Measurements from ENCODE around the gene KRT4.
"Not testable (repeated sequence)": the region's sequence is repeated elsewhere in the genome, so short reads cannot be mapped to it uniquely, and the experiment has no call there.

KRT4 gene

DNA sequence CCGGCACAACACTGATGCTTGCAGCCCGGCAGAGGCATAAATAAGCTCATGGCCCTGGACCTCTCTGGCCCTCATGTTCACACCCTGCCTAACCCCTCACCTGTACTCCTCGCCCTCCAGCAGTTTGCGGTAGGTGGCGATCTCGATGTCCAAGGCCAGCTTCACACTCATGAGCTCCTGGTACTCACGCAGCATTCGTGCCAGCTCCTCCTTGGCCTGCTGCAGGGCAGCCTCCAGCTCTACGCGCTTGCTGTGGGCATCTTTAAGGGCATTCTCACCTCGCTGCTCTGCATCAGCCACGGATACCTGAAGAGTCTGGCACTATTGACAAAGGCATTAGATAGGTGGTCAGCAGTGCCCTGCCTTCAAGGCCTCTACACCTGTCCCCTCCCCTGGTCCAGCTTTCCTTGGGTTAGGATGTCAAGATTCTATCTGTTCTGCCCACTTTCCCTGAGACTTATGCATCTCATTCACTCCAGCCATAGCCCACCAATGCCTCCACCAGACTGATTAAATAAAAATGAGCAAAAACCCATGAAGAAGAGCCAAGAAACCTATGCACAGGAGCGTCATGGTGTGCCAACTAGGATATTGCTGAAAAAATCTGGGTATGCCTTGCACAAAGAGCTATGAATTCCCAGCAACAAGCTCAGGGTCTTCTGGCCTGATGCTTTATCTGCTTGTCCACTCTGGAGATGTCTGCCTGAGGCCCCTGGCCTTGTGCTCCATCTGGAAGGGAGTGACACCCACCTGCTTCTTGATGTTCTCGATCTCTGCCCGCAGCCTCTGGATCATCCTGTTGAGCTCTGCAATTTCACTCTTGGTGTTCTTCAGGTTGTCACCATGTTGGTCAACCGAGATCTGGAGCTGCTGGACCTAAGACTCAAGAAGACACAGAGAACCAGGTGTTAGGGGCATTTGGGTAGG lies 6.1 kb downstream of the KRT4 start:
- DNase-seq: no peak

DNA sequence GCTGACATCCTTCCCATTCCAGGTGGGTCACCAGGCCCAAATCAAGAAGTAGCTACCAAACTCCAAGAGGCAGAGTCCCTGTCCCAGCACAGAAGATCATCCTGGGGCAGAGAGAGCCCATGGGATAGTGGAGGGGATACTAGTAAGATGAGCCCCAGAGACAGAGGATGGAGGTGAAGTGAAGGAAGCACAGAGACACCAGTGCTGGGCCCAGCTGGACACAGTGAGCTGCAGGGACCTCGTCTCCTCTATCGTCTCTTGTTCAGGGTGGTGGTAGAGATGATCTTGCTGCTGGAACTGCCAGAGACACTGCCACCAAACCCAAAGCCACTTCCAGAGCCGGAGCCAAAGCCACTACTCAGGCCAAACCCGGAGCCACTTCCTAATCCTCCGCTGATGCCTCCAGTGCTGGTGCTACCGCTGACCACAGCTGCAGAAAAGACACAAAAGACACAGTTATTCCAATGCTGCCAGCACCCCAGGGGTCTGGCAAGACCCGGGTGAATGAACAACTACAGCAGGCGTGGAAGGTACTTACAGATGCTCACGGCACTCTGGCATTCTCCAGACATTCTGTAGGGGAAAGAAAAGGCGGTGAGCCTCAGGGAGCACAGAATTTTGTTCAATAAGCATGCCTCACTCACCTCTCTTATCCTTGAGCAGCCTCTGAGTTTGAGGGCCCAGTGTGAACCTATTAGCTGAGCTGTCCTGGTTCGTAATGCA lies 6.9 kb downstream of the KRT4 start:
- DNase-seq: no peak

- no peak for DNase-seq
Observed at GRCh38 chr12:52806169-52806811, 7.6 kb downstream of the KRT4 start.

DNA sequence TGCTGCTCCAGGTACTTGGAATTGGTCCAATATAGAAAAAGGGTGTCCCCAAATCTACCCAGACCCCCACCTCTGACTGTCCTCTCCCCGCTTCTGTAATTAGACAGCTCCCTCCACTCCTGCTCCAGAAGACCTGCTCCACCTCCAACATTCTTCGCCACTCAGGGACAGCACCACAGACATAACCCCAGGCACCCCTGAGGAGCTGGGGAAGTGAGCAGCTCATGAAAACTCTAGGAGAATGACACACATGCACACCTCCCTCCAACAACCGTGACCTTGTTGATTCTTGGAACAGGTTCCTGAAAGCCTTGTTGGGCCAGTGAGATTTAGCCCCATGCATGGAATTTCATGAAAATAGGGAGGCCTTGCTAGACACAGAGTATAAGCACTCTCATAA lies 8.2 kb downstream of the KRT4 start:
- DNase-seq: no peak

DNA sequence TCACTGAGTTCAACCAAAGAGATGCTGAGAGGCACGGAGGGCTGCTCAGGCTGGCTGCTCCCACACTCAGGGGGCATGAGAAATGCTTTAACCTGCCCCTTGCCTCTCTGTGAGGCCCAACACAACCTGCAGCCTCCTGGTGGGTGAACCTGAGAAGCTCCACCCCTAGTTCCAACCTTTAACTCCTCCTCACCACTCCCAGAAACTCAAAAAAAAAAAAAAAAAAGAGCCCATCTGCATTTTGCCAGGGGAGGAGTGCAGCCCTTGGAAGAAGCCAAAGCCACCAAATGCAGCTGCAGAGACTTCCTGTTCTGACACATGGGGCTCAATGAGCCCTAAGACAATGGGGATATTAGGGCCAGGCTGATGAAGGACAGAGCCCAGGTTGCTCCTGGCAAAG lies 8.9 kb downstream of the KRT4 start:
- no peak for DNase-seq

DNA sequence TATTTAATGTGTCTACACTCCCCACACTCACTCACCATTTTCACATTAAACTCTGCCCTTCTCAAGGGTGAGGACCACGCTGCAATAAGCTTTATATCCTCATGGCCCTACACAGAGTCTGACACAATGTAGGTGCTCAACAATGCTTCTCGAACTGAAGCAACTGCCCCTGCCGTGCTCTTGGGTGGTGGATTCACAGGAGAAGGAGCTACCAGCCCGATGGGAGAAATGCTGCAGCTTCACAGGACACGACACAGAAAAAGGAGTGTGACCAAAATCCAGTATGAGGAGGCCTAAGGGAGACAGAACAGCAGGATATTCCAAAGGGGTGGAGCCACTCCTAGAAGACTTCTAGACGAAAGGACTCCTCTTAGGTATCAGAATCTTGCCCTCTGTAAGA lies 11.5 kb downstream of the KRT4 start:
- DNase-seq: no peak

DNA sequence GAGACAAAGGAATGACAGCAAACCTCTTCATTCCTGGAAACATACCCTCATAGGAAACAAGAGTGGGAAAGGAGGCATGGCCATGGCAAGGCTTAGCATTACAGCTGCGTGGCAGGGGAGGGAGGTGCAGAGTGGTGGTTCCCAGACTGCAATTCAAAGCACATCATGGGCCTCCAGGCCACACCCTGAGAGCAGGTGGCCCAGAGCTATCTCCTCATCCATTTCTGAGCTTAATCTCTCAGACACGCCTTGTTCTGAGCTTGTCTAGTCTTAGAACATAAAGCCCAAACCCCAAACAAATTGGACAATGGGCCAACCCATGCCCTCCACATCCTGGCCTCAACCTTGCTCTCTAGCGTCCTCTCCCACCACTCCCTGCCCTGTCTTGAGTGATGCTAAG lies 12.1 kb downstream of the KRT4 start:
- no peak for DNase-seq

DNA sequence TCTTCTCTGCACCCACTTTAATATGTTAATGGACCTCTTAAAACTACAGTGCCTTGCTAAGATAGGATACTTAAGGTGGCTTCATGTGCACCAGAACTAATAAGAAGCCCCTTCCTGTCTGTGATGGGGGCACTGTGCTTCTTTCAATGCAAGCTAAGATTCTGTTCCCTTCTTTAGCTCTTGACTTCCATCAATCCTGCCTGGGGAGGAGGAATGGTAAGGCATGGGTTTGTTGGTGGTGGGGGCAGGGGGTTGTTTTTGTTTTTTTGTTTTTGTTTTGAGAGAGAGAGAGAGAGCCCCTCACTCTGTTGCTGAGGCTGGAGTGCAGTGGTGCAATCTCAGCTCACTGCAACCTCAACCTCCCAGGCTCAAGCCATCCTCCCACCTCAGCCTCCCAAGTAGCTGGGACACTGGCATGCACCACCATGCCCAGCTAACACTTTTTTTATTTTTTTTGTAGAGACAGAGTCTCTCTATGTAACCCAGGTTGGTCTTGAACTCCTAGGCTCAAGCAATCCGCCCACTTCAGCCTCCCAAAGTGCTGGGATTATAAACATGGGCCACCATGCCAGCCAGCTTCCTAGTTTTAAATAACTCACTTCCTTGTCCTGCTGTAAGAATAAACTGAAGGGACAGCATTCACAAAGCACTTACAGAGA lies 13.5 kb downstream of the KRT4 start:
- DNase-seq: no peak

- DNase-seq: no peak
Observed at GRCh38 chr12:52799505-52800211, 14.3 kb downstream of the KRT4 start.

- DNase-seq: no peak
Observed at GRCh38 chr12:52798671-52799504, 15.0 kb downstream of the KRT4 start.

DNA sequence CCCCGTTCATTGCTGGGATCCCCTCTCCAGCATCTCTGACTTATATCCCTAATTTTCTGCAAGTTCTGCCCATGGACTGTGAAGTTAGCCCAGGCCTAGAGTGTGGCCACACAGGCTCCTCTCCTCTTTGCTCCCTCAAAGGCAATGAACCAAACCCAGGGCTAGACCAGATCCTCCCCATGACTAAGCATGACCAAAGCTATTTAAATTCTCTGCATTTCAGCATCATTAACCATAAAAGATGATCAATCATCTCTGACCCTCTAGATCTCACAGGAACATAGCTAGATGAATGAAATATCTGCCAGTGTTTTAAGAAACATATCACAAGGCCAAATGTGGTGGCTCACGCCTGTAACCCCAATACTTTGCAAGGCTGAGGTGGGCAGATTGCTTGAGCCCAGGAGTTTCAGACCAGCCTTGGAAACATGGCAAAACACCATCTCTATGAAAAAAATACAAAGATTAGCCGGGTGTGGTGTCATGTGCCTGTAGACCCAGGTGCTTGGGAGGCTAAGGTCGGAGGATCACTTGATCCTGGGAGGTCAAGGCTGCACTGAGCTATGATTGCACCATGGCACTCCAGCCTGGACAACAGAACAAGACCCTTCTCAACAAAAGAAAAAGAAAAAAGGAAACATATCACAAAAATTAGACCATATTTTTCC lies 15.8 kb downstream of the KRT4 start:
- DNase-seq: no peak

DNA sequence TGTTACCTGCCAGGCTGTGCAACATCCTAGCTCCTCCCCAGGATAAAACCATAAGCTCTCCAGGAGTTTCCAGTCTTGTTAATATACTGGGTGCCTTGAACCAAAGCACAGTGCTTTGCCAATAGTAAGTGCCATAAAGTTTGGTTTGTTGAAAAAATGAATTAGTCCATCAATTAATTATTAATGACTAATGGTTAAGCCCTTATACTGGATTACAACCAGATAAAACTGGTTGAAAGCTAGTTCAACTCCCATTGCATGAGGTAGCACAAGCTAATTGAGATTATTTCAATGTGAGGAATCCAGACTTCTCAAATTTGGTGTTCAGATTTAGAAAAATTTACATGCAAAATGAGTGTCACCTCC lies 16.4 kb downstream of the KRT4 start:
- DNase-seq: no peak

GRCh38 chr12:52796839-52797528 lies 16.9 kb downstream of the KRT4 start:
- DNase-seq: no peak

DNA sequence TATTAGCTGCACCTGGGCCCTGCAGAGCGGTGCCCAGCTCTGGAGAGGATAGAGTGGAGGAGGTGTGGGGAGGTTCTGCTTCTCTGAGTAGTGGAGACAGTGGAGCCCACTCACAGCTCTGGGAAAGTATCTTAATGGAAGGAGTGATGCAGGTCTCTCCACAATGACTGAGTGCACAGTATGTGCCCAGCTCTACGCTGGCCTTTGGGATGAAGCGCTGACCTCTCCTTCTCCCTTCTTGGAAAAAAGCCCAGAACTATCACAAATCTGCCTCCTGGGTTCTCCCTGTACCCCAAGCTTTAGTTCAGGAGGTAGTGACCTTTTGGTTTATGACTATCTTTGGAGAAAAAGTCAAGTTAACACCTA lies 17.5 kb downstream of the KRT4 start:
- DNase-seq: no peak

GRCh38 chr12:52795694-52796428 lies 18.1 kb downstream of the KRT4 start, which contains the start of gene KRT3:
TSS of gene KRT3 (minus strand) at chr12:52796117. CDS start at chr12:52796042, 75 bp downstream.
- DNase-seq: no peak

DNA sequence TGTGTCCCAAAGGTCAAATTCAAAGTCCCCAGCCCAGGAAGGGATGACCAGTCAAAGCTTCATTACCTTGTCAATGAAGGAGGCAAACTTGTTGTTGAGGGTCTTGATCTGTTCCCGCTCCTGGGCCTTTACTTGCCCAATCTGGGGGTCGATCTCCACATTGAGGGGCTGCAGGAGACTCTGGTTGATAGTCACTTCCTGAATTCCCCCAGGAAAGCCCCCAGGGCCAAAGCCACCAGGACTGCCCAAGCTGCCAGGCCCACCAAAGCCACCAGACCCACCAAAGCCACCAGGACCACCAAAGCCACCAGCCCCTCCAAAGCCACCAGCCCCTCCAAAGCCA lies 18.6 kb downstream of the KRT4 start:
- DNase-seq: not testable (repeated sequence)

- no peak for DNase-seq
Observed at GRCh38 chr12:52794479-52795331, 19.2 kb downstream of the KRT4 start.

DNA sequence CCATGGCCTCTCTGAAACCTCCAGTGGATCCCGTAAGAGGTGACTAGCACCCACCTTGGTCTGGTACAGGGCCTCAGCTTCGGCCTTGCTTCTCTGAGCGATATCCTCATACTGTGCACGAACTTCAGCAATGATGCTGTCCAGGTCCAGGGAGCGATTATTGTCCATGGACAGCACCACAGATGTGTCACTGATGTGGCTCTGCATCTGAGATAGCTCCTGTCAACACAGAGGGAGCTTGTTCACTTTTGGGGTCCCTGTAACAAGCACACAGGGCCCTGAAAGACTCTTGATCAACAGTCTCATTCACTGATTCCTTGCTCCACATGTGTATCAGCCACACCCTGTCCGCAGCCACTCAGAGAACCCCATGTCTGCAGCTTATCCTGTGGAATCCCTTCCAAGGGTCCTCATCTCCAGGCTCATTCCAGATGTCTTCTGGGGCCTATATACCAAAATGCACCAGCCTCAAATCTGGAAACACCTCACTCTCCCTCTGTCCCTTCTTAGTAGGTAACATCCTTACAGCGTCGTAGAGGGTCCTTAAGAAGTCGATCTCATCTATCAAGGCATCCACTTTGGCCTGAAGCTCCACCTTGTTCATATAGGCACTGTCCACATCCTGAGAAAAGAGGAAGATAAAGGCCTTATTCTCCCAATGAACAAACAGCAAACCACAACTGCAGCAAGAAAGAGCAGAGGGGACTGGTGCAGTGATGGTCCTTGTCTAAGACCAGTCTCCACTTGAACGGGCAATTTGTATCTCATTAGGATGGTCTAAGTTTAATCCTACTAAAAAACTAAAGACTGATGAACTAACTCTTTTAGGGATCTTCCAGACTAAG lies 21.5 kb downstream of the KRT4 start:
- DNase-seq: no peak
